IPS DF 19.7 (cell line): ENCODE measurements around the gene LILRA2.
"Not testable (repeated sequence)": the region's sequence is repeated elsewhere in the genome, so short reads cannot be mapped to it uniquely, and the experiment has no call there.

Experiments used
- DNase-seq: peaks from one replicate; pipeline ENCODE4 v3.0.0-alpha.2; 2013; ENCODE audit warnings: low read depth, low spot score

LILRA2 gene

DNA sequence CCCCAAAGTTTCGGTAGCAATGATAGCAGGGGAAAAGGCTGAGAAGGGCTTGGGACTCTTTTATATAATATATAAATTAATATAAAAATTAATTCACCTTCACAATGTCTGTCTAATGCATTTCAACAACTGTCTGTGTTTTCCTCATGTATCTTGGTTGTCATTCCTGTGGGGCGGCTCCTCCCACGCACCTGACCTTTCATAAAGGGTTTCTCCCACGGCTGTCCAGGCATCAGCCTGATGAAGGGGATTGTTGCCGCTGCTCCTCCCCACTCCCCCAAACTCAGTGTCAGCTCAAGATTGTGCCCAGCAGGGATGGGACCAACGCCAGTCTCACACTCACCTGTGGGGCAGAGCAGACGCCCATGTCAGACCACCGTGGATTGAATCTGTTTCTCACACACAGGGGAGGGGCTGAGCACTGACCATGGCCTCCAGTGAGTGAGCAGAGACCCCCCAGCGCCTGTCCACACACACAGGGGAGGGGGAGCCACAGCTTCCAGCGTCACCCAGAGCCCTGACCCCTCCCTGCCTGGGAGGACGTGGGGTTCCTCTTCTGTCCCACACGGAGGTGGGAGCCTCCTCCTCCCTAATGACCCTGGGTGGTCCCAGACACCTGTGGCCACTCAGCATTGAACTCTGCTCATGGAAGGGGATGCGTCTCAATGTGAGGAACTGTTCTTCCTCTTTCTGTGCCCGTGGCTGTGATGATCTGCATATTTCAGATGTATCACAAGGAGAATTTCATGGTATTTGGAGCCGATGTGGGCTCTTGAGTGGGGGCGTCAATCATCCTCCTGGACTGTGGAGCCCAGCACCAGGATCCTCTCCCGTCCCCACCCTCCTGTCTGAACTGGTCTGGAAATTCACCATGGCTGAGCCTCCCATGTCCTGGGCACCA lies 1.6 kb upstream of the LILRA2 start:
- not testable (repeated sequence) for DNase-seq

GRCh38 chr19:54572696-54573311 lies 786 bp upstream of the LILRA2 start:
- no peak for DNase-seq

DNA sequence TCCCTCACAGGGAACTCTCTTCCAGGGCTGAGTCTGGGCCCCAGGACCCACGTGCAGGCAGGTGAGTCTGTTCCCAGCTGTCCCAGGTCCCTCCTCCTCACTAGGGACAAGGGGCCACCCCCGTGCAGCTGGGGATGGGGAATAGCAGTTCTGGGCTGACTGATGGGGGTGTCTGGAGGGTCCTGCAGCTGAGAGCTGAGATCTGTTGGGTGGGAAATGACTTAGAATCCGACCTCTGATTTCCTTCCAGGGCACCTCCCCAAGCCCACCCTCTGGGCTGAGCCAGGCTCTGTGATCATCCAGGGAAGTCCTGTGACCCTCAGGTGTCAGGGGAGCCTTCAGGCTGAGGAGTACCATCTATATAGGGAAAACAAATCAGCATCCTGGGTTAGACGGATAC lies 461 bp downstream of the LILRA2 start:
- DNase-seq, result no peak

DNA sequence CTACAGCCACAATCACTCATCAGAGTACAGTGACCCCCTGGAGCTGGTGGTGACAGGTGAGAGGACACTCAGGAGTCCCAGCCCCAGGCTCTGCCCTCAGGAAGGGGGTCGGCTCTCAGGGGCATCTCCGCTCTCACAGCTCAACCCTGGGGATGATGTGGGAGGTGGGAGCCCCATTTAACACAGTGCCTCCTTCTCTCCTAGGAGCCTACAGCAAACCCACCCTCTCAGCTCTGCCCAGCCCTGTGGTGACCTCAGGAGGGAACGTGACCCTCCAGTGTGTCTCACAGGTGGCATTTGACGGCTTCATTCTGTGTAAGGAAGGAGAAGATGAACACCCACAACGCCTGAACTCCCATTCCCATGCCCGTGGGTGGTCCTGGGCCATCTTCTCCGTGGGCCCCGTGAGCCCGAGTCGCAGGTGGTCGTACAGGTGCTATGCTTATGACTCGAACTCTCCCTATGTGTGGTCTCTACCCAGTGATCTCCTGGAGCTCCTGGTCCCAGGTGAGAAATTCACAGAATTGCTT lies 1.0 kb downstream of the LILRA2 start:
- no peak for DNase-seq

GRCh38 chr19:54575205-54575604 lies 1.6 kb downstream of the LILRA2 start:
- not testable (repeated sequence) for DNase-seq

DNA sequence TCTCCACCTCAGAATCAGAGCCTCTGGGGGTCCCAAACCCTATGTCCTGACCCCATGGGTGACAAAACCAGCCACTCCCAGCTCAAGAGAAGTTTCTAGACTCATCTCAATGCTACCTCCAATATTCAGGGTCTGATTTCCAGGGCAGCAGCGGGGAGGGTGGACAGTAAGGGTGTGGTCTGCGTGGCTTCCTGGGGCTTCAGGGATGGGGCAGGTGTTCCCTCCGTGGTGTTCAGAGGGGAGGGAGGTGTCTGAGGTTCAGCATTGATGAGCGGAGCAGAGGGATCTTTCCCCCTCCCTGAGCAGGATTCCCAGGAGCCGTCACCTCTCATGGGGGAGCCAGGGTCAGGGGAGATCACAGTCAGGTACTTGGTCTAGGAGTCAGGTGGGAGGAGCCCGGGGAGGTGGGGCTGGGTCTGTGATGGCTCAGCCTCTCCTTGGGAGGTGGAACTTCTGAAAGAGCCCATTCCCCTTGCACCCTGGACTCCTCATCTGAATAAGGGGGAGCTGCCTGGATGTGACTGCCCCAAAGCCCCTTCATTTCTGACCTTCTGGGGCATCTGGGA lies 2.9 kb downstream of the LILRA2 start:
- no peak for DNase-seq

DNA sequence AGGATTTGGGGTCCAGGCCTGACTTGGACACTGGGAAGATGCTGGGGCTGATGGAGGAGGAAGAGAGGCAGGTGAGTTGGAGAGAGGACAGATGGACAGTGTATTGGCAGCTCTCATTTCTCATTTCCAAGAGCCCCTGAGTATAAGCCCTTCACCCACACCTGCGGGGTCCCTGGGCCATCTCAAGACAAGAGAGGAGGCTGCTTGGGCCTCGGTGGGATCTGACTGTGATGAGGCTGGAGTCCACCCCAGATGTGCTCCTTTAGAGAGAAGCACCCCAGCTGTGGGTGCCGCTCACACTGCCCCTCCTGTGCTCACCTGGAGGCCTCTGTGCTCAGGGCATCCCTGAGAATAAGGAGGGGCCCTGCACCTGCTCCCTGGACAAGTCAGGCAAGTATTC lies 3.7 kb downstream of the LILRA2 start:
- DNase-seq, result no peak

DNA sequence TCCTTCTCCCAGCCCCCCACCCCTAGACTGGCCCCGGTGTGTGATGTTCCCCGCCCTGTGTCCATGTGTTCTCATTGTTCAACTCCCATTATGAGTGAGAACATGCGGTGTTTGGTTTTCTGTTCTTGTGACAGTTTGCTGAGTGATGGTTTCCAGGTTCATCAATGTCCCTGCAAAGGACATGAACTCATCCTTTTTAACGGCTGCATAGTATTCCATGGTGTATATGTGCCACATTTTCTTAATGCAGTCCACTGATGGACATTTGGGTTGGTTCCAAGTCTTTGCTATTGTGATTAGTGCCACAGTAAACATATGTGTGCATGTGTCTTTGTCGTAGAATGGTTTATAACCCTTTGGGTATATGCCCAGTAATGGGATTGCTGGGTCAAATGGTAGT lies 4.7 kb downstream of the LILRA2 start:
- not testable (repeated sequence) for DNase-seq

- no peak for DNase-seq
Measured at GRCh38 chr19:54586397-54586796, 12.8 kb downstream of the LILRA2 start.

DNA sequence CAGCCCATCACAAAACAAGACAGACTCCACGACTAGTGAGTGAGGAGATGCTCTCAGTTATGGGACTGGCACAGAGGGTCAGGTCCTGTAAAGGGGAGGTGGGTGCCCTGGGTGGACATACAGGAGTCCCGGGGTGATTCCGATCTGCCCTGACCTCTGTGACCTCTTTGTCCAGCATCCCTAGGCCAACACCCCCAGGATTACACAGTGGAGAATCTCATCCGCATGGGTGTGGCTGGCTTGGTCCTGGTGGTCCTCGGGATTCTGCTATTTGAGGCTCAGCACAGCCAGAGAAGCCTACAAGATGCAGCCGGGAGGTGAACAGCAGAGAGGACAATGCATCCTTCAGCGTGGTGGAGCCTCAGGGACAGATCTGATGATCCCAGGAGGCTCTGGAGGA lies 13.4 kb downstream of the LILRA2 start:
- no peak for DNase-seq

DNA sequence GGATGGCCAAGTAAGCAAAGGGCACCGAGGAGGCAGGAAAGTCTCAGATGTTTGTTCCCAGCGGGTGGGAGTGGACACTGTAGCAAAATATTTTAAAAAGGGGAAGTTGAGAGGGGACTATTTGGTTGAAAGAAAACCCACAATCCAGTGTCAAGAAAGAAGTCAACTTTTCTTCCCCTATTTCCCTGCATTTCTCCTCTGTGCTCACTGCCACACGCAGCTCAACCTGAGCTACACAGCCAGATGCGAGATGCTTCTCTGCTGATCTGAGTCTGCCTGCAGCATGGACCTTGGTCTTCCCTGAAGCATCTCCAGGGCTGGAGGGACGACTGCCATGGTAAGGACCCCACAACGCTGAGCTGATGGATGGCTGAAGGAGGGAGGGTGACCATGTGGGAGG lies 19.9 kb downstream of the LILRA2 start, which contains the start of gene LILRA1:
TSS of gene LILRA1 (plus strand) at position 188 of the 400 bp plus-strand sequence. CDS start 613 bp downstream, outside the sequence.
- not testable (repeated sequence) for DNase-seq

DNA sequence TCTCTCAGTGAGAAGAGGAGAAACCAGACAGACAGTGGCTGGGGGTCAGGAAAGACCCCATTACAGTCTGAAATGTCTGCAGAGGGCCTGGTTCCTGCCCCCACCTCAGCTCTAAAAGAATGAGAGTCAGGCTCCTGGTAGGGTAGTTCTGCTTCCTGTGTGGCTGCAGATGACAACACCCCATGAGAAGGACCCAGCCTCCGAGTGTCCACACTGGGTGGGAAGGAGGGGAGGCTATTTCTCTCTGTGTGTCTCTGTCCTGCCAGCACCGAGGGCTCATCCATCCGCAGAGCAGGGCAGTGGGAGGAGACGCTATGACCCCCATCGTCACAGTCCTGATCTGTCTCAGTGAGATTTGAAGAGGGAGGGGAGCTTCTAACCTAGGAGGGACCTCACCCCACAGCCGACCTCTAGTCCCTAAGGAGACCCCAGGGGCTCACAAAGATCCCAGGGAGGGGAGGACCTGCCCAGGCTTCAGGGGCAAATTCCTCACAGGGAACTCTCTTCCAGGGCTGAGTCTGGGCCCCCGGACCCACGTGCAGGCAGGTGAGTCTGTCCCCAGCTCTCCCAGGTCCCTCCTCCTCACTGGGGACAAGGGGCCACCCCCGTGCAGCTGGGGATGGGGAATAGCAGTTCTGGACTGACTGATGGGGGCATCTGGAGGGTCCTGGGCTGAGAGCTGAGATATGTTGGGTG lies 20.5 kb downstream of the LILRA2 start:
- not testable (repeated sequence) for DNase-seq

GRCh38 chr19:54594737-54595136 lies 21.1 kb downstream of the LILRA2 start:
- no peak for DNase-seq

- DNase-seq, result not testable (repeated sequence)
Measured at GRCh38 chr19:54595680-54596436, 22.3 kb downstream of the LILRA2 start.

DNA sequence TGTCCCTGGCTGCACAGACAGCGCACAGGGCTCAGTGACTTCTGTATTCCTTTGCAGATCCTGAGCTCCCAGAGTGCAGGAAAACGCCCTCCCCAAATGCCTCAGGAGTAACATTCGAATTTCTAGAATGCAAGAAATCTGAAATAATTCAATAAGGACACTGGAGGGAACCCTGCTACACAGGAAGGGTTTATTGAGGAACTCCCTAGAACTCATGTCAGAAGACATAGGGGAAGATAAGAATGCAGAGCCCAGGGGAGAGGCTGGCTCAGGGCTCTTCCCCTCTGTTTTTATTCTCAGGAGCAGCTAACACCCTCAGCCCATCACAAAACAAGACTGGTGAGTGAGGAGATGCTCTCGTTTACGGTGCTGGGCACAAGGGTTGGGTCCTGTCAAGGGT lies 26.6 kb downstream of the LILRA2 start:
- no peak for DNase-seq

GRCh38 chr19:54606230-54606629 lies 32.6 kb downstream of the LILRA2 start:
- no peak for DNase-seq

DNA sequence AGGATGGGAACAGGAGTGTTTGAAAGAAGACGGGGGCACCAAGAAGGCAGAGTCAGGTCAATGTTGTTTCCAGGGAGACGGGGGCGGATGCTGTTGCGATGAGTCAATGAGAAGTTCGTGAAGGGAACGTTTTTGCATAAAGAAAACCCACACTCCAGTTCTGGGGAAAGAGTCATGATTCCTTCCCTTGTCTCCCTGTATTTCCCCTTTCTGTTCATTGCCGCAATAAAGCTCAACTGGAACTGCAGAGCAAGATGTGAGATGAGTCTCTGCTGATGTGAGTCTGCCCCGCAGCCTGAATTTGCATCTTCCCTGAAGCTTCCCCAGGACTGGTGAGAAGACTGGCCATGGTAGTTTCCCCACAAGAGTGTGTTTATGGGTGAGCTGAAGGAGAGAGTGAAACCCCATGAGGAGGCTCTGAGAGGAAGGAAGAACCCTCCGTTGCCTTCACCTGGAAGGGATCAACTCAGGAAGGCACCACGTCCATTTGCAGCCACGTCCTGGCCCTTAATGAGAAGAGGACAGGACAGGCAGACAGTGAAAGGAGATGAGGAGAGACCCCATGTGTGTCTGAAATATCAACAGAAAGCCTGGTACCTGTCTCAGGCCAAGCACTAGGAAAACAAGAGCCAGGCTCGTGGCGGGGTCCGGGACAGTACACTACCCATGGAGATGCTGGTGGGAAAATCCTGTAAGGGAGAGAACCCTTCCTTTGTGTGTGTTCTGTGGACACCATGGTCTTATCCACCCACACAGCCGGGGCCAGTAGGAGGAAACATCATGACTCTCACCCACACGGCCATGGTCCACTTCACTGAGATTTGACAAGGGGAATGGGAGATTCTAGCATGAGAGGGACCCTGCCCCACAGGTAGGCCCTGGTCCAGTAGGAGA lies 33.5 kb downstream of the LILRA2 start:
- DNase-seq, result no peak

DNA sequence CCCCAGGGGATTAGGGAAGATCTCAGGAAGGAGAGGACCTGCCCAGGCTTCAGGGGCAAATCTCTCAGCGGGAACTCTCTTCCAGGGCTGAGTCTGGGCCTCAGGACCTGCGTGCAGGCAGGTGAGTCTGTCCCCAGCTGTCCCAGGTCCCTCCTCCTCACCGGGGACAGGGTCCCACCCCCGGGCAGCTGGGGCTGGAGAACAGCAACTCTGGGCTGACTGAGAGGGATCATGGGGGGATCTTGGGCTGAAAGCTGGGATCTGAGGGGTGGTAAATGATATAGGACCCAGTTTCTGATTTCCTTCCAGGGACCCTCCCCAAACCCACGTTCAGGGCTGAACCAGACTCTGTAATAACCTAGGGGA lies 34.2 kb downstream of the LILRA2 start:
- no peak for DNase-seq

DNA sequence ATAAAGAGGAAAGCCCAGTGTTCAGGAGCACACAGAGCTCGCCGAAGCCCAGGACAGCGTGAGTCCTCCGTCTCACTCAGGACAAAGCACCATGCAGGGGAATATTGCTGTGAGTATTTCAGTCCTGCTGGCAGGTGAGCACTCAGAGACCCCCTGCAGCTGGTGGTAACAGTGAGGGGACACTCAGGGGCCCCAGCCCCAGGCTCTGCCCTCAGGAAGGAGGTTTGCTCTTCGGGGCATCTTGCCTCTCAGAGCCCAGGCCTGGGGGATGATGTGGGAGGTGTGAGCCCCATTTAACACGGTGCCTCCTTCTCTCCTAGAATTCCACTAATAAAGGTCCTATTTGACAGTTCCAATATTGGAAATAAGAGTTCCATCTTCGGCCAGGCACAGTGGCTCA lies 34.6 kb downstream of the LILRA2 start:
- DNase-seq, result no peak

GRCh38 chr19:54608792-54609191 lies 35.2 kb downstream of the LILRA2 start:
- DNase-seq, result no peak
